Astrocyte of the spinal cord (primary cell): Measurements from ENCODE around the gene AKAP8L.
"Not testable (repeated sequence)": the region's sequence is repeated elsewhere in the genome, so short reads cannot be mapped to it uniquely, and the experiment has no call there.

Experiments used
- DNase-seq: peaks from one replicate; pipeline ENCODE4 v3.0.0; 2011; ENCODE audit warnings: low read depth, low spot score
- H3K4me3 ChIP-seq: 2 replicates; pipeline ENCODE4 v1.5.1; 2011; ENCODE audit warnings: low read depth, mild to moderate bottlenecking, low read length, moderate library complexity
- in situ Hi-C: cut with HindIII; loops from 2 replicates; pipeline ENCODE4 v1.10.0; 2017; ENCODE audit warnings: low sequenced_read_pairs
- TF ChIP-seq, protein P1 (sequence below): IDR thresholded peaks from 2 replicates; pipeline ENCODE4 v1.5.1; 2012; ENCODE audit warnings: low read depth, mild to moderate bottlenecking, low read length, inconsistent platforms

The AKAP8L gene

DNA sequence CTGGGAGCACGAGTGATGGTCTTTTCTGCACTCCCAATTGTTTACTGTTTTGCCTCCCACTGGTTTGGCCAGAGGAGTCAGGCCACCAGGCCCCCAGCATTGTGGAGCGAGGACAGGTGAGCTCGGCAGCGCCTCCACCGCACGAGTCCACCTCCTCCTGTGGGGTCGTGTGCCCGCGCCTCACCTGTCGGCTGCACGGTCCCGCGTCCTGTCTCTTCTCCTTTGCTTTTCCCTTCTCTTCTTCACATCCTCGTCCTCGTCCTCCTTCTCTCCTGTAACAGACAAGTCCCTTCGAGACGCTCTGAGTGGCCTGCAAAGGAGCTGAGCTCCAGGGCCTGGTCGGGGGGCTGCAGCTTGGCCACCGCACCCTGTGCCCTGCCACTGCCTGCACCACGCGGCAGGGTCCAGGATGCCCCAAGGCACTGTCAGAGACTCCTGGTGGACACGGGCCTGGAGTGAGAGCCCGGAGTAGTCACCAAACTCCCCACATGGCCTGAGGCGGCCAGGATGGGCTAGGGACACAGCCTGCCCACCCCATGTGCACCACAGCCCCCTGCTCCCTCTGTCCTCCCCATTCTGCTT lies 50.6 kb downstream of the AKAP8L start:
- DNase-seq: no peak
- TF ChIP-seq, protein P1, sequence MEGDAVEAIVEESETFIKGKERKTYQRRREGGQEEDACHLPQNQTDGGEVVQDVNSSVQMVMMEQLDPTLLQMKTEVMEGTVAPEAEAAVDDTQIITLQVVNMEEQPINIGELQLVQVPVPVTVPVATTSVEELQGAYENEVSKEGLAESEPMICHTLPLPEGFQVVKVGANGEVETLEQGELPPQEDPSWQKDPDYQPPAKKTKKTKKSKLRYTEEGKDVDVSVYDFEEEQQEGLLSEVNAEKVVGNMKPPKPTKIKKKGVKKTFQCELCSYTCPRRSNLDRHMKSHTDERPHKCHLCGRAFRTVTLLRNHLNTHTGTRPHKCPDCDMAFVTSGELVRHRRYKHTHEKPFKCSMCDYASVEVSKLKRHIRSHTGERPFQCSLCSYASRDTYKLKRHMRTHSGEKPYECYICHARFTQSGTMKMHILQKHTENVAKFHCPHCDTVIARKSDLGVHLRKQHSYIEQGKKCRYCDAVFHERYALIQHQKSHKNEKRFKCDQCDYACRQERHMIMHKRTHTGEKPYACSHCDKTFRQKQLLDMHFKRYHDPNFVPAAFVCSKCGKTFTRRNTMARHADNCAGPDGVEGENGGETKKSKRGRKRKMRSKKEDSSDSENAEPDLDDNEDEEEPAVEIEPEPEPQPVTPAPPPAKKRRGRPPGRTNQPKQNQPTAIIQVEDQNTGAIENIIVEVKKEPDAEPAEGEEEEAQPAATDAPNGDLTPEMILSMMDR: no peak
- in situ Hi-C loops: no loop called here
- H3K4me3 ChIP-seq: no peak overlapping the region

DNA sequence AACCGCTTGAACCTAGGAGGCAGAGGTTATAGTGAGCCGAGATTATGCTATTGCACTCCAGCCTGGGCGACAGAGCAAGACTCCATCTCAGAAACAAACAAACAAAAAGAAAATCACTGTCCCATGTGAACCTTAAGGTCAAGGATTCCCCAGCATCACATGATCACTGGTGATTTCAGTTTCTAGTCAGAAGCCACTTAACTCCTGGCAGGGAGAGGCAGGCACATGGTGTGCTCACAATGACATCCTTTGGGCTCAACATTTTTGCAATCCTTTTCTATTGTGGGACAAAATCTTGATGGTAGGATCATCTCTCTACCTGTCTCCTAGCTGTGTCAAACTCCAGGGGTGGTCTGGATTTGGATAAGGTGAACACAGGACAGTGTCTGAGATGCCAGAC lies 51.3 kb downstream of the AKAP8L start:
- TF ChIP-seq, protein P1: no peak
- no peak overlapping the region for H3K4me3 ChIP-seq
- in situ Hi-C loops: no loop called here
- no peak for DNase-seq

DNA sequence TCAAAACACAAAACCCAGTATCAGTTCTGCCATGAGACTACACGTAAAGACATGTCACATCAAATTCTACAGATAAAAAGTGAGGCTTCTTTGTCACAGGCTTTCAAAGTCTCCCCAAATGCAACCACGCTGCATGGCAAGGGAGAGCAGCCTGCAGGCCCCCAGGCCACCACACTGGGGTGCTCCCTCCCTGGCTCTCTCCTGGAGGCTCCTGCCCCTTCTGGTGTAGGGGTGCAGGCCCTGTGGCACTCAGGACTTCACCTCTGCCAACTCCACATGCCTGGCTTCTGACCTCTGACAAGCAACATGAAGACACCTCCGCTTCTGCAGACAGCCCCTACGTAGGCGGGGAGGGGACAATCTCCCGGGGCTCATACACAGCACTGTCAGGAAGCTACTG lies 53.5 kb downstream of the AKAP8L start:
- no peak overlapping the region for H3K4me3 ChIP-seq
- no peak for DNase-seq
- TF ChIP-seq, protein P1: no peak
- in situ Hi-C loops: no loop called here

DNA sequence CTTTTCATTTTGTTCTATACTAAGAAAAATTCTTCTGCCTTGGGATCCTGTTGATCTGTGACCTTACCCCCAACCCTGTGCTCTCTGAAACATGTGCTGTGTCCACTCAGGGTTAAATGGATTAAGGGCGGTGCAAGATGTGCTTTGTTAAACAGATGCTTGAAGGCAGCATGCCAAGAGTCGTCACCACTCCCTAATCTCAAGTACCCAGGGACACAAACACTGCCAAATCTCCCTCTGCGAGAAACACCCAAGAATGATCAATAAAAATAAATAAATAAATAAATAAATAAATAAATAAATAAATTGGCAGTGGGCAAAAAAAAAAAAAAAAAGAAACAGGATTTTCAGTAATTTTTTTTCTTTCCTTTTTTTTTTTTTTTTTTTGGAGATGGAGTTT lies 55.0 kb downstream of the AKAP8L start:
- in situ Hi-C loops, H3K4me3 ChIP-seq, DNase-seq: not testable (repeated sequence)

DNA sequence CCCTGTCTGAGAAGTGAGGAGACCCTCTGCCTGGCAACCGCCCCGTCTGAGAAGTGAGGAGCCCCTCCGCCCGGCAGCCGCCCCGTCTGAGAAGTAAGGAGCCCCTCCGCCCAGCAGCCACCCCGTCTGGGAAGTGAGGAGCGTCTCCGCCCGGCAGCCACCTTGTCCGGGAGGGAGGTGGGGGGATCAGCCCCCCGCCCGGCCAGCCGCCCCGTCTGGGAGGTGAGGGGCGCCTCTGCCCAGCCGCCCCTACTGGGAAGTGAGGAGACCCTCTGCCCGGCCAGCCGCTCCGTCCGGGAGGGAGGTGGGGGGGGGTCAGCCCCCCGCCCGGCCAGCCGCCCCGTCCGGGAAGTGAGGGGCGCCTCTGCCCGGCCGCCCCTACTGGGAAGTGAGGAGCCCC lies 55.7 kb downstream of the AKAP8L start:
- DNase-seq, in situ Hi-C loops, H3K4me3 ChIP-seq: not testable (repeated sequence)

DNA sequence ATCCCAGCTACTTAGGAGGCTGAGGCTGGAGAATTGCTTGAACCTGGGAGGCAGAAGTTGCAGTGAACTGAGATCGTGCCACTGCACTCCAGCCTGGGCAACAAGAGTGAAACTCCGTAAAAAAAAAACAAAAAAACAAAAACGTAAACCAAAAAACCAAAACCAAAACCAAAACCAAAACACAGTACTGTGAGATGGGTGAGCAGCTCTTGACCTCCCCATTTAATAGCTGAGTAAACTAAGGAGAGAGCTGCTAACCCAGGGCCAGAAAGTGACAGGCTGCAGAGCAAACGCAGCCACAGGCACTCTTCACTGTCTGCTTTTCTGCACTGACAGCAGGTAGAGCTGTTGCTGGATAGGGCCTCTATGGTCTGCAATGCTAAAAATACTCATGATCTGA lies 58.8 kb downstream of the AKAP8L start:
- in situ Hi-C loops, H3K4me3 ChIP-seq: not testable (repeated sequence)

DNA sequence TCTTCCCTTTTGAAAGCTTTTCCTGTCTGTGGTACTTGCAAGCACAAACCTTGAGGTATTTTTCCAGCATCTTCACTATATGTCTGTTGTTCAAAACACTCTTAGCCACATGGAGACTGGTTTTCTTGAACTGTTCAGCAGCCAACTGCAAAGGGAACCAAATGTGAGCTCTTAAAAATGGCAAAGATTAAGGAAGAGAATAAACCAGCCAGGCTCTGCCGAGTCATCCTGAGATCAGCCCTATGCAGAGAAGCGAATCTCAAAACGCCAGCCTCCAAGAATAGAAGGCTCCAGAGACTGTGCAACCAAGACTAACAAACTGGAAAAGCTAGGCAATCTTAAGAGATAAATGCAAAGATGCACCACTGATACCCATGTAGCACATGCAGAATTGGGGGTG lies 59.9 kb downstream of the AKAP8L start:
- DNase-seq: no peak
- no peak overlapping the region for H3K4me3 ChIP-seq
- TF ChIP-seq, protein P1: no peak
- in situ Hi-C loops: no loop called here

More for the DNA sequence above, 58.8 kb downstream of the AKAP8L start:
- DNase-seq: not testable (repeated sequence)

DNA sequence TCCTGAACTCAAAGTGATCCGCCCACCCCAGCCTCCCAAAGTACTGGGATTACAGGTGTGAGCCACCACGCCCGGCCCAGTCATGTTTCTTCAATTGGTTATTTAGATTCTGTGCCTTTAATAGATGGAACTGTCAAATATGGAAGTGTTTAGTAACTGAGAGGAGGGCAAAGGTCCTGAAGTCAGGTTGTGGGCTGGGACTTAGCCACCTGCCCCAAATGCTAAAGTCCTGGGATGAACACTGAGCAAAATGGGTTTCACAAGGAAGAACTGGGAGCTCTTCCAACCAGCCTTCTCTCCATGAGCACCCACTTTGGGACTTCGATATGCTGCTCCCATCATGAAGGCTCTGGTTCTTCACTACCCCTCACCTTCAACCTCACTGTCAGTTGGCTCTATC lies 60.9 kb downstream of the AKAP8L start:
- TF ChIP-seq, protein P1: no peak
- DNase-seq: no peak
- in situ Hi-C loops: no loop called here
- H3K4me3 ChIP-seq: no peak overlapping the region
